Sigmoid colon (tissue), 7 donors: ENCODE data around the gene PLGRKT. TPM values are rescaled to one million over a fixed set of nuclear protein-coding genes. Genes with fewer than 3 reads are reported as not detected.

Experiments used
- DNase-seq: peaks from one replicate; pipeline ENCODE4 v3.0.0-alpha.2; 2019
- H3K27ac ChIP-seq, 4 donors: fragments of 200-600 bp; sonication (generic); one replicate each; pipeline ENCODE4 v1.5.1; 2016 to 2019; ENCODE audit warnings: mild to moderate bottlenecking in 1 of 4
- H3K27me3 ChIP-seq, 3 donors: fragments of 200-600 bp; sonication (generic); one replicate each; pipeline ENCODE4 v1.5.1; 2019; ENCODE audit warnings: mild to moderate bottlenecking in 1 of 3
- H3K36me3 ChIP-seq, 4 donors: fragments of 200-600 bp; sonication (generic); one replicate each; pipeline ENCODE4 v1.5.1; 2016 to 2019
- H3K4me1 ChIP-seq, 4 donors: fragments of 200-600 bp; sonication (generic); one replicate each; pipeline ENCODE4 v1.5.1; 2017 to 2019
- H3K4me3 ChIP-seq, 4 donors: fragments of 200-600 bp; sonication (generic); one replicate each; pipeline ENCODE4 v1.5.1; 2017 to 2019; ENCODE audit warnings: mild to moderate bottlenecking in 2 of 4, moderate library complexity in 1 of 4
- H3K9me3 ChIP-seq, 4 donors: fragments of 200-600 bp in 3 of 4; sonication (generic) in 3 of 4; one replicate each; pipeline versions ENCODE4 v1.5.1 to v1.6.1; 2013 to 2019
- EP300 ChIP-seq, 4 donors: sonication (generic); formaldehyde crosslinking; IDR thresholded peaks; one replicate each; pipeline ENCODE4 v1.6.1; 2017; ENCODE audit warnings: antibody characterized with exemption in 4 of 4
- POLR2A ChIP-seq, 2 donors: fragments of 450-650 bp; IDR thresholded peaks; one replicate each; pipeline ENCODE4 v1.6.1; 2016; ENCODE audit warnings: antibody characterized with exemption in 2 of 2, mild to moderate bottlenecking in 2 of 2, moderate library complexity in 2 of 2
- POLR2AphosphoS5 ChIP-seq, 4 donors: sonication (generic); formaldehyde crosslinking; IDR thresholded peaks; one replicate each; pipeline ENCODE4 v1.6.1; 2017; ENCODE audit warnings: antibody characterized with exemption in 4 of 4
- intact Hi-C: fragments of 100-400 bp; cut with DNase I; formaldehyde crosslinking; loops from one replicate; pipeline ENCODE4 v1.15.1; 2023
- polyA plus RNA-seq, 3 donors: library from polyadenylated mRNA; stranded (reverse); fragments of 200-250 nt; gene quantifications; one replicate each; pipeline ENCODE4 v1.2.3, GENCODE V29; 2013
- small RNA-seq, 3 donors: library from RNA; depleted of rRNA; stranded (forward); fragments of <200 nt; gene quantifications; one replicate each; pipeline ENCODE3, GENCODE V24; 2016
- total RNA-seq, 4 donors: library from RNA; depleted of rRNA; stranded (reverse); fragments of >200 nt; gene quantifications; one replicate each; pipeline ENCODE4 v1.1.0, GENCODE V29; 2016
- TF ChIP-seq, protein P1 (sequence below), 4 experiments: fragments of 450-650 bp in 3 of 4; fragments of 200-600 bp in 1 of 4; IDR thresholded peaks; one replicate each; pipeline ENCODE4 v1.5.1; 2016 to 2019; ENCODE audit warnings: antibody characterized with exemption in 4 of 4, mild to moderate bottlenecking in 3 of 4, moderate library complexity in 2 of 4
- donor health status: healthy with polysubstance abuse.
- donor health status: Bipolar disorder and iron deficiency.
- donor health status: healthy.

PLGRKT gene
- total and polyA plus RNA-seq, 7 donors = 14.1 to 94.6 (median 25.0) TPM

DNA sequence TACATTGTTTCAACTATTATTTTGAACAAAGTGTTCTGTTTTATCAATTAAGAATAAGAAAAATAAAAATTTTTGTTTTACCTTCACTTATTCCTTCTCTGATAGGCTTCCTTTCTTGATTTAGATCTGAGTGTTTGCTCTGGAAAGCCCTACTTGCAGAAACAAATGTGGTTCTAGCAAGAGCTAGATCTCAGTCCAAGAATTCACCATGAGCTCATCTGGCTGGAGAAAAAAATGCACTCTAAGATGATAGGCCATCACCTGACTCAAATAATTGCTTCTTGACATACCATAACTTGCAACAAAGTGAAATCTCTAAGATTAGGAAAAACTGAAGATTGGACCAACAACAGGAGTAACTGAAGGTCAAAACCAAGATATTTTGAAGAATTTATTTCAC lies 126.9 kb downstream of the PLGRKT start:
- Histone ChIP-seq H3K4me3 (no peak overlapping the region), H3K4me1 (no peaks in the 10 kb centered on the region), H3K27ac (no peak overlapping the region), H3K9me3 (peaks cover 0 to 9% (median 3%) of the 10 kb centered on the region in 4 donors), H3K36me3 (no peaks in the 10 kb centered on the region), H3K27me3 (no peaks in the 10 kb centered on the region)
- DNase-seq = no peak
- intact Hi-C loops = no loop called here
- TF ChIP-seq, protein P1, sequence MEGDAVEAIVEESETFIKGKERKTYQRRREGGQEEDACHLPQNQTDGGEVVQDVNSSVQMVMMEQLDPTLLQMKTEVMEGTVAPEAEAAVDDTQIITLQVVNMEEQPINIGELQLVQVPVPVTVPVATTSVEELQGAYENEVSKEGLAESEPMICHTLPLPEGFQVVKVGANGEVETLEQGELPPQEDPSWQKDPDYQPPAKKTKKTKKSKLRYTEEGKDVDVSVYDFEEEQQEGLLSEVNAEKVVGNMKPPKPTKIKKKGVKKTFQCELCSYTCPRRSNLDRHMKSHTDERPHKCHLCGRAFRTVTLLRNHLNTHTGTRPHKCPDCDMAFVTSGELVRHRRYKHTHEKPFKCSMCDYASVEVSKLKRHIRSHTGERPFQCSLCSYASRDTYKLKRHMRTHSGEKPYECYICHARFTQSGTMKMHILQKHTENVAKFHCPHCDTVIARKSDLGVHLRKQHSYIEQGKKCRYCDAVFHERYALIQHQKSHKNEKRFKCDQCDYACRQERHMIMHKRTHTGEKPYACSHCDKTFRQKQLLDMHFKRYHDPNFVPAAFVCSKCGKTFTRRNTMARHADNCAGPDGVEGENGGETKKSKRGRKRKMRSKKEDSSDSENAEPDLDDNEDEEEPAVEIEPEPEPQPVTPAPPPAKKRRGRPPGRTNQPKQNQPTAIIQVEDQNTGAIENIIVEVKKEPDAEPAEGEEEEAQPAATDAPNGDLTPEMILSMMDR (IDR thresholded peaks at IDR 0.05) = no peak
- no peak for TF ChIP-seq POLR2AphosphoS5 (IDR thresholded peaks at IDR 0.05)
- TF ChIP-seq POLR2A (IDR thresholded peaks at IDR 0.05) = no peak
- no peak for TF ChIP-seq EP300 (IDR thresholded peaks at IDR 0.05)

Small RNA genes within 50 kb of the gene (small RNA-seq; reads per million reads assigned to genes)
- gene AL135786.1 (0 reads per million in 3 donors), gene HMGN2P31 (0 reads per million in 3 donors)

Other genes with a start within 250 kb of the PLGRKT start
- not detected for gene INSL4, start 206.5 kb downstream of the PLGRKT start, total RNA-seq
- gene INSL4, start 206.5 kb downstream of the PLGRKT start, polyA plus RNA-seq = not detected
- under 1 TPM in 1 of 4 donors, not detected in 3; 0.66 TPM for gene RLN2, start 133.2 kb downstream of the PLGRKT start, total RNA-seq
- 1 to 10 TPM in 1 of 3 donors, not detected in 2; 1.7 TPM for gene RLN2, start 133.2 kb downstream of the PLGRKT start, polyA plus RNA-seq
- gene RLN1, start 98.0 kb downstream of the PLGRKT start, total RNA-seq = not detected
- under 1 TPM in 1 of 3 donors, not detected in 2; 0.51 TPM for gene RLN1, start 98.0 kb downstream of the PLGRKT start, polyA plus RNA-seq
- gene CD274, start 12.6 kb upstream of the PLGRKT start, total RNA-seq = 1 to 10 TPM in 3 of 4 donors, under 1 TPM in 1; 0.68 to 8.9 (median 1.3) TPM
- gene CD274, start 12.6 kb upstream of the PLGRKT start, polyA plus RNA-seq = 1 to 10 TPM; 1.4 to 4.3 (median 4.2) TPM
- gene PDCD1LG2, start 72.6 kb upstream of the PLGRKT start, total RNA-seq = 1 to 10 TPM; 1.1 to 2.8 (median 1.9) TPM
- gene PDCD1LG2, start 72.6 kb upstream of the PLGRKT start, polyA plus RNA-seq = 1 to 10 TPM in 2 of 3 donors, under 1 TPM in 1; 0.60 to 1.2 (median 1.2) TPM
- 10 to 100 TPM; 29.1 to 44.3 (median 32.3) TPM for gene RIC1, start 191.2 kb upstream of the PLGRKT start, total RNA-seq
- 1 to 10 TPM; 3.0 to 6.3 (median 4.2) TPM for gene RIC1, start 191.2 kb upstream of the PLGRKT start, polyA plus RNA-seq